Upper lobe of right lung (tissue), 1 donor: Measurements from ENCODE around the gene PDGFA. TPM values are rescaled to one million over a fixed set of nuclear protein-coding genes. Genes with fewer than 3 reads are reported as not detected.

Experiments
- ATAC-seq: fragments of 200-7000 bp; cut with Tn5 transposase; one replicate; pipeline ENCODE4 v1.9.1; 2020; ENCODE audit warnings: mild to moderate bottlenecking, moderate library complexity
- DNase-seq: peaks from one replicate; pipeline ENCODE4 v3.0.0-alpha.2; 2020
- H3K27ac ChIP-seq: fragments of 200-600 bp; one replicate; pipeline ENCODE4 v1.8.0; 2022
- H3K27me3 ChIP-seq: fragments of 200-600 bp; one replicate; pipeline ENCODE4 v1.8.0; 2022; ENCODE audit warnings: mild to moderate bottlenecking
- H3K36me3 ChIP-seq: fragments of 200-600 bp; one replicate; pipeline ENCODE4 v1.8.0; 2022
- H3K4me1 ChIP-seq: fragments of 200-600 bp; one replicate; pipeline ENCODE4 v1.8.0; 2022
- H3K4me3 ChIP-seq: fragments of 200-600 bp; one replicate; pipeline ENCODE4 v1.8.0; 2022; ENCODE audit warnings: mild to moderate bottlenecking
- H3K9me3 ChIP-seq: fragments of 200-600 bp; one replicate; pipeline ENCODE4 v1.8.0; 2022
- intact Hi-C: fragments of 100-400 bp; cut with DNase I; formaldehyde crosslinking; loops from one replicate; pipeline ENCODE4 v1.11.0; 2022
- total RNA-seq: library from RNA; stranded (reverse); fragmentation: NEBNext Ultra II Directional; extraction: Animal tissue kit (Norgen Biotek cat#: 25700); gene quantifications from one replicate; pipeline ENCODE4 v1.2.1, GENCODE V29; 2021
- TF ChIP-seq, protein P1 (sequence below): fragments of 200-600 bp; IDR thresholded peaks from one replicate; pipeline ENCODE4 v1.8.0; 2022; ENCODE audit warnings: antibody characterized with exemption
- donor health status: DM: no; HTN: yes; CAD: no; lungs with severe emphysema.

The PDGFA gene
- total RNA-seq, 1 donor from 2014 or later: 57.1 TPM

DNA sequence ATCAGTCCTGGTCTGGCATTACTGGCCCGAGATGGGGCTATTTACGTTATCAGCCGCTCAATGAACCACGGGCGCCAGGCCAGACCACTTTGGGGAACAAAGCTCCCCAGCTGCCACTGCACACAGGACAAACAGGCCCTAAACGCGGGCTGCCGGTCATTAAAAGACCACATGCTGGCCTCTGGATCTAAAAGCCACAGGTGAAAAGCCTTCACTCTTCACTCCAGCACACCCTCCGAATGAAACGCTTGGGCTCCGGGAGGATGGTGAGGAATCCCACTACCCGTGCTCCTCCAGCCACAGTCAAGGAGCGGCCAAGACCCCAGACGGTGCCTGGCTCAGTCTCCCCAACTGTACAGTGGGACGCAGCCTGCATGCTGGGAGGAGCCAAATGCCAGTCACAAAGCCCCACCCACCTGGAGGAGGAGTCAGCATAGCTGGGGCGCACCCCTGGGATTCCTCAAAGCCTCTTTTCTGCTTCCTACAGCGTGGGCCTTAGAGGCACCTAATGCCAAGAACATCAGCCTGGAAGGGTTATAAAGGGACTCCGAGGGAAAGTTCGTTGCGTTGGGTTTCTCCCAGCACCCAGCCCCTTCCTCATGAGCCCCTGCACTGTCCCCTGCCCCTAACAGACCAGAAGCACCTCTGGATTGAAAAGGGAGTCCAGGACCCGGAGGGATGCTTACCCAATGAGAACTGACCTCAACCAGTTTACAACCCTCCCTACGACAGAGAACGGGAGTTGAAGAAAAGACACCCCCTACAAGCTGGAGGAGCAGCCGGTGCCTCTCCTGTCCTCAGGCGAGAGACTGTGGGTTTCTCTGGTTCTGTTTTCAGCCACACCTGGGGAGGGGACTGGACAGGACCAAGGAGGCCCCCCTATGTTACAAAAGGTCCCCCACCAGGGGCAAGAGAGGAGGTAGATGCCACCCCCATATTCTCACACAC, 4.7 kb downstream of the PDGFA start:
- TF ChIP-seq, protein P1, sequence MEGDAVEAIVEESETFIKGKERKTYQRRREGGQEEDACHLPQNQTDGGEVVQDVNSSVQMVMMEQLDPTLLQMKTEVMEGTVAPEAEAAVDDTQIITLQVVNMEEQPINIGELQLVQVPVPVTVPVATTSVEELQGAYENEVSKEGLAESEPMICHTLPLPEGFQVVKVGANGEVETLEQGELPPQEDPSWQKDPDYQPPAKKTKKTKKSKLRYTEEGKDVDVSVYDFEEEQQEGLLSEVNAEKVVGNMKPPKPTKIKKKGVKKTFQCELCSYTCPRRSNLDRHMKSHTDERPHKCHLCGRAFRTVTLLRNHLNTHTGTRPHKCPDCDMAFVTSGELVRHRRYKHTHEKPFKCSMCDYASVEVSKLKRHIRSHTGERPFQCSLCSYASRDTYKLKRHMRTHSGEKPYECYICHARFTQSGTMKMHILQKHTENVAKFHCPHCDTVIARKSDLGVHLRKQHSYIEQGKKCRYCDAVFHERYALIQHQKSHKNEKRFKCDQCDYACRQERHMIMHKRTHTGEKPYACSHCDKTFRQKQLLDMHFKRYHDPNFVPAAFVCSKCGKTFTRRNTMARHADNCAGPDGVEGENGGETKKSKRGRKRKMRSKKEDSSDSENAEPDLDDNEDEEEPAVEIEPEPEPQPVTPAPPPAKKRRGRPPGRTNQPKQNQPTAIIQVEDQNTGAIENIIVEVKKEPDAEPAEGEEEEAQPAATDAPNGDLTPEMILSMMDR: no peak
- Histone ChIP-seq H3K9me3 (no peaks in the 10 kb centered on the region), H3K27me3 (no peaks in the 10 kb centered on the region), H3K36me3 (peaks cover 8% of the 10 kb centered on the region), H3K27ac (no peak overlapping the region), H3K4me1 (peaks cover 19% of the 10 kb centered on the region), H3K4me3 (no peak overlapping the region)
- no peak for ATAC-seq
- DNase-seq: no peak
- intact Hi-C loops: loop anchor here (5.0 kb wide), 1 partner anchor 183 kb away; no protein-coding TSS in a partner anchor

DNA sequence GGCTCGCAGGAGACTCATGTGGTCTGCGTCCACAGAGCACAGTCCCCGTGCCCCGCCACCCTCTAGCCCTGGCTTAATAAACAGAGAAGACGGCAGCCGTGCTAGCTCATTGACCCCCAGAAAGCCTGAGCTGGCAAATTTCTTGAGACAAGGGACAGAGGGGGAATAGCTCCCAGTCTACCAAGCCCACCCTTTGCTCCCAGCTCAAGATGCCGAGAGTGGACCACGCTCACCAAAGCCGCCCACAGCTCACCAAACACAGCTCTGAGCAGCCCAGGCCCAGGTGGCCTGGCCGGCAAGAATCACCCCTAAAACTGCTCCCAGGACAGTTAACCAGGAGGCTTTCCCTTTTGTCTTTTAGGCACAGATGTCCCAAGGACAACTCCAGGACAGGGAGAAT, 5.4 kb downstream of the PDGFA start:
- DNase-seq (no peak), ATAC-seq (no peak)
- TF ChIP-seq, protein P1: no peak
- H3K36me3 ChIP-seq: peaks cover 14% of the 10 kb centered on the region
- H3K27me3 ChIP-seq: no peaks in the 10 kb centered on the region
- H3K27ac ChIP-seq: no peak overlapping the region
- H3K9me3 ChIP-seq: no peaks in the 10 kb centered on the region
- no peak overlapping the region for H3K4me3 ChIP-seq
- H3K4me1 ChIP-seq: peaks cover 19% of the 10 kb centered on the region
- intact Hi-C loops: no loop called here

DNA sequence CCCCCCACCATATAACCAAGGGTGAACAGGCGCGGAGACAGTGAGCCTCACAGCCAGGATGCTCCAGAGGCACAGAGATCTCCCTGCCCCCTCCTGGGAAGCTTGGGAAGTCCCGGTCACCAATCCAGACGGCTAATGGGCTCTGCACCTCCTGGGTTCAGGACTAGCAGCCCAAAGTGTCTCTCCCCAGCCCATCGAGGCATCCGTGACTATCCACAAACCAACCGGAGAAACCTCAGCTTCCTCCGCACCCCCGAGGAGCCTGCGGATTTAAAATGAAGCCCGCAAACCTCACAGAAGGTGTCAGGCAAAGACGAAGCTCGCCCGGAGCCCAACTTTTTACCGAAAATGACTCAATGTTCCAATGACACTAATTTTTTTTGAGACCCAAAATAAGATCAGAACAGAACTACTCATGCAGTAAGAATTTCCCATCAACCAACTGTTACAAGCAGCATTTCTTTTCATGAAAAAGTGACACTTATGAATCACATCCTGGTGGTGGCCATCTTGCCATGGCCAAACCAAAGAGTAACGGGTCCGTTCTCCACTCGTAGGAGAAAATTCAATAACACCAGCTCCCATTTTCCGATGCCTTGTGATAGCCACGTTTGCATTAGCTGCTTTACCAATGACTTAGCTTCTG, 6.0 kb downstream of the PDGFA start:
- peaks cover 19% of the 10 kb centered on the region for H3K4me1 ChIP-seq

DNA sequence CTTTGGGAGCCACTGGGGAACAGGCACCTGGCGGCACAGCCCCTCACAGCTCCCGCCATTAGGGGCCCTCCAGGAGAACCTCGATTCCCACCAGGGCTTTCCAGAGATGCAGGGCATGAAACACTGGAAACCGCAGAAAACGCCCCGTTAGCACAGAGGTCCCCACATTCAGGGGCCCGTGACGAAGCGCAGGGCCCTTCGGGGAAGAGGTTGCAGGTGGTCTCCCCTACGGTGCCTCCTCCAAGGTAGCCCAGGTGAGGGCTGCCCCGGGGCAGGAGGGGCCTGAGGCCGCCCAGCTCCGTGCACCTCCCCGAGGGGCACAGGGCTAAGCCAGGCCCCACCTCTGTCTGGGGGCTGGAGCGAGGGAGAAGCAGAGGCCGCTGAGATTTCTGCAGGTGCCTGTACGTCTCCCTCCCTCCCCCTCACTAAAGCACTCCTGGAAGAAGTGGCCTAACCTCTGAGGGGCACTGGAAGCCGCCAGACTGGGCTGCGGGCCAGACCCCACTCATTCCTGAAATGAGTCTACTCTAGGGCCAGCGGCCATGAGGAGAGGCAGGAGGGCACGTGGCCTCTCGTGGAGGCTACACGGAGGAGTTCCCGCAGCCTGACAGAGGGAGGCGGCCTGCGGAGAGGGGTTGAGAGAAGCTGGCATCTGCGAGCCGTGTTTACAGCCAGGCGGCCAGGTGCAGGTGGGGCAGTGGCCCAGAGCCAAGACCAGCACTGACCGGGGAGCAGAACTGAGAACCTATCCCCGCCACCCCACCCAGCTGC, 6.9 kb downstream of the PDGFA start:
- TF ChIP-seq, protein P1: no peak
- intact Hi-C loops: no loop called here
- Histone ChIP-seq H3K27me3 (no peaks in the 10 kb centered on the region), H3K36me3 (peaks cover 14% of the 10 kb centered on the region), H3K4me1 (peaks cover 17% of the 10 kb centered on the region), H3K27ac (peak overlapping the region; percentile 24), H3K4me3 (no peak overlapping the region), H3K9me3 (no peaks in the 10 kb centered on the region)
- peak; percentile 94 for DNase-seq
- ATAC-seq: peak; percentile 82

More for the DNA sequence above, 6.0 kb downstream of the PDGFA start:
- intact Hi-C loops: no loop called here
- TF ChIP-seq, protein P1: no peak
- no peaks in the 10 kb centered on the region for H3K27me3 ChIP-seq
- H3K27ac ChIP-seq: peak overlapping the region; percentile 24
- no peak for ATAC-seq
- peaks cover 14% of the 10 kb centered on the region for H3K36me3 ChIP-seq
- H3K9me3 ChIP-seq: no peaks in the 10 kb centered on the region
- DNase-seq: no peak
- H3K4me3 ChIP-seq: no peak overlapping the region

DNA sequence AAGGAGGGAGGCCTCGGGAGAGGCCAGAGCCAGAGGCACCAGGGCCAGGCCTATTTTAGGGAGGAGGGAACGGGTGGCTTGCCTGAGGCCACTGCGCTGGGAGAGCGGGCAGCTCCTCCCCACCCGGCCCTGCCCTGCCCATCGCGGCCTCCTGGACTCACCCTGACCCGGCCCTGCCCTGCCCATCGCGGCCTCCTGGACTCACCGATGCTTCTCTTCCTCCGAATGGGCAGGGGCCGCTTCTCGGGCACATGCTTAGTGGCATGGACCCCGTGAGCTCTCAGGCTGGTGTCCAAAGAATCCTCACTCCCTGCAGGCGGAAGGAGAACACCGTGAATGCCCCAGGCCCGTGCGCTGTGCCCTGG, 7.5 kb downstream of the PDGFA start:
- intact Hi-C loops: no loop called here
- no peaks in the 10 kb centered on the region for H3K27me3 ChIP-seq
- no peak overlapping the region for H3K4me3 ChIP-seq
- TF ChIP-seq, protein P1: no peak
- no peaks in the 10 kb centered on the region for H3K9me3 ChIP-seq
- H3K27ac ChIP-seq: no peak overlapping the region
- peaks cover 16% of the 10 kb centered on the region for H3K4me1 ChIP-seq
- DNase-seq (no peak), ATAC-seq (peak; percentile 56)
- H3K36me3 ChIP-seq: peaks cover 14% of the 10 kb centered on the region
